ENCODE measurements around the gene CACFD1. TPM values are rescaled to one million over a fixed set of nuclear protein-coding genes. Genes with fewer than 3 reads are reported as not detected.
A peak's percentile ranks its signal among the peaks of the same experiment; 100 is the strongest.

Gene CACFD1
- total and polyA plus RNA-seq, 2 of the 13 experiments (the other 11 are each of a cell fraction or from before 2014, with no cell fraction given), result 13.8 to 14.6 TPM

DNA sequence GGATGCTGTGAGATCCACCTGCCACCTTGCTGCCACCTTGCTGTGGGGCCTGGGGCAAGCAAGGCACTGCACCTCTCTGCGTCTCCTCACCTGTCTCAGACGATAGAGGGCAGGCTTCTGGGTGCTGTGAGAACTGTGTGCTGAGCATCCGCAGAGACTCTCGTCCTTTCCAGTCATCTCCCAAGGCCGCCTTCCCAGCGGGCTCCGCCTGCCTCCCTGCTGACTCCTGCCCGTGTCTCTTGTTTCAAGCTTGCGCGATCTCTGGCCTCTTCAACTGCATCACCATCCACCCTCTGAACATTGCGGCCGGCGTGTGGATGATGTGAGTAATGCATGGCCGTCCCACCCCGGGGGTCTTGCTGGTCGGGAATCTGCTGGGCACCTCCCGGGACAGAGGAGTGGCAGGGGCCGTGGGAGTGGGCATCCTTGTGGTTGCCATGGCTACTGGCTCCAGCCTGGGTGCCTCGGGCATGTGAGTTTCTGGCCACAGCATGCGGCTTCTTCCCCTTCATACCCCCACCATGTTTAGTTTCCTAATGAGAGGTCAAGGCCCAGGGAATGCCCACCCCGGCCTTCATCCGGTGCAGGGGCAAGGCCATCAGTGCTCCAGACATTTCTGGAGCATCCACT lies 3.6 kb downstream of the CACFD1 start:
- H2AFZ ChIP-seq (ENCODE audit: low read length), result no peak overlapping the region
- ChIA-PET CTCF (ENCODE audit: low intra/inter-chr PET ratio, low total read pairs) (no interaction called here), POLR2A (interaction anchor here (1.6 to 2.2 kb wide), 2 partner anchors 15 to 88 kb away, joined by 3 to 6 read pairs; partner anchors contain the start of gene SLC2A6)
- no peaks in the 10 kb centered on the region; the same call in 1 of the 2 replicates for H4K20me1 ChIP-seq (ENCODE audit: insufficient read depth, low read length)
- H3K4me3 ChIP-seq (replicated peaks in 1 of 3; ENCODE audit: insufficient read depth in 1 of 3, low read depth in 2 of 3, low read length in 3 of 3), result no peak overlapping the region
- 95% methylated on average over 17 of the region's 22 CpGs for WGBS (ENCODE audit: low lambda C conversion rate)
- intact Hi-C loops (cut with micrococcal nuclease; ENCODE audit: unreplicated experiment), result no loop called here
- in situ Hi-C loops (cut with HindIII; ENCODE audit: extremely low pct_ligation_motif_present, low pct_unique_long_range_greater_than_20kb), result no loop called here
- no peak overlapping the region for H3K4me2 ChIP-seq (ENCODE audit: low read depth, low read length)
- no peak for DNase-seq (ENCODE audit: low spot score)
- no peak overlapping the region for H3K9ac ChIP-seq (ENCODE audit: insufficient read depth, low read depth, low read length)
- H3K9me3 ChIP-seq (ENCODE audit: low read length), result no peaks in the 10 kb centered on the region
- no TSS peak for BruUV-seq (replicated peaks)
- H3K27ac ChIP-seq (ENCODE audit: extremely low read length, insufficient read depth, low read length), result no peak overlapping the region
- H3K4me1 ChIP-seq (ENCODE audit: insufficient read depth, low read length), result peaks cover 32% of the 10 kb centered on the region
- no peak for FAIRE-seq
- no peak for ATAC-seq
- H3K27me3 ChIP-seq (ENCODE audit: control insufficient read depth in 1 of 2, insufficient read depth in 2 of 2, low read length in 2 of 2), result no peaks in the 10 kb centered on the region; a peak in 1 of 5 replicates
- peaks cover 6 to 14% of the 10 kb centered on the region in 2 experiments; a peak in 3 of 5 replicates for H3K36me3 ChIP-seq (replicated peaks in 1 of 2; ENCODE audit: control insufficient read depth in 1 of 2, insufficient read depth in 2 of 2, low read length in 2 of 2)
- H3K79me2 ChIP-seq (ENCODE audit: insufficient read depth, low read length), result peaks cover 14% of the 10 kb centered on the region
- TF ChIP-seq THAP11 (CRISPR knock-in tag; IDR thresholded peaks at IDR 0.05) (no peak), STAG1 (CRISPR knock-in tag; IDR thresholded peaks at IDR 0.05) (peak; percentile 27; the same call in 1 of the 2 replicates), TCF12 (IDR thresholded peaks at IDR 0.05) (no peak), TCF12 (CRISPR knock-in tag; IDR thresholded peaks at IDR 0.05) (no peak), FOSL1 (CRISPR knock-in tag; IDR thresholded peaks at IDR 0.05; ENCODE audit: borderline replicate concordance) (no peak), ZFP36L2 (CRISPR knock-in tag; IDR thresholded peaks at IDR 0.05) (no peak), LCORL (IDR thresholded peaks at IDR 0.05) (no peak), LCORL (CRISPR knock-in tag; IDR thresholded peaks at IDR 0.05) (no peak), PITX1 (CRISPR knock-in tag; IDR thresholded peaks at IDR 0.05) (no peak), POGZ (CRISPR knock-in tag; IDR thresholded peaks at IDR 0.05) (no peak), XRCC5 (optimal IDR thresholded peaks at IDR 0.05; ENCODE audit: low read length) (peak; percentile 23), NRL (CRISPR knock-in tag; IDR thresholded peaks at IDR 0.05; ENCODE audit: borderline replicate concordance) (no peak), ZNF234 (CRISPR knock-in tag; conservative IDR thresholded peaks at IDR 0.05) (no peak), RORA (CRISPR knock-in tag; IDR thresholded peaks at IDR 0.05) (no peak), JARID2 (CRISPR knock-in tag; IDR thresholded peaks at IDR 0.05; ENCODE audit: insufficient replicate concordance) (no peak), ETV5 (CRISPR knock-in tag; IDR thresholded peaks at IDR 0.05; ENCODE audit: borderline replicate concordance) (no peak), ZFP36L1 (CRISPR knock-in tag; IDR thresholded peaks at IDR 0.05) (no peak), FOSL2 (CRISPR knock-in tag; IDR thresholded peaks at IDR 0.05) (no peak), SNAPC2 (CRISPR knock-in tag; IDR thresholded peaks at IDR 0.05) (no peak), ZNF761 (CRISPR knock-in tag; conservative IDR thresholded peaks at IDR 0.05) (no peak), ZNF678 (CRISPR knock-in tag; IDR thresholded peaks at IDR 0.05) (no peak), MAFG (CRISPR knock-in tag; IDR thresholded peaks at IDR 0.05) (no peak)
- TF ChIP-seq, protein P1, sequence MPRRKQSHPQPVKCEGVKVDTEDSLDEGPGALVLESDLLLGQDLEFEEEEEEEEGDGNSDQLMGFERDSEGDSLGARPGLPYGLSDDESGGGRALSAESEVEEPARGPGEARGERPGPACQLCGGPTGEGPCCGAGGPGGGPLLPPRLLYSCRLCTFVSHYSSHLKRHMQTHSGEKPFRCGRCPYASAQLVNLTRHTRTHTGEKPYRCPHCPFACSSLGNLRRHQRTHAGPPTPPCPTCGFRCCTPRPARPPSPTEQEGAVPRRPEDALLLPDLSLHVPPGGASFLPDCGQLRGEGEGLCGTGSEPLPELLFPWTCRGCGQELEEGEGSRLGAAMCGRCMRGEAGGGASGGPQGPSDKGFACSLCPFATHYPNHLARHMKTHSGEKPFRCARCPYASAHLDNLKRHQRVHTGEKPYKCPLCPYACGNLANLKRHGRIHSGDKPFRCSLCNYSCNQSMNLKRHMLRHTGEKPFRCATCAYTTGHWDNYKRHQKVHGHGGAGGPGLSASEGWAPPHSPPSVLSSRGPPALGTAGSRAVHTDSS (CRISPR knock-in tag; conservative IDR thresholded peaks at IDR 0.05), result no peak
- TF ChIP-seq, protein P2, sequence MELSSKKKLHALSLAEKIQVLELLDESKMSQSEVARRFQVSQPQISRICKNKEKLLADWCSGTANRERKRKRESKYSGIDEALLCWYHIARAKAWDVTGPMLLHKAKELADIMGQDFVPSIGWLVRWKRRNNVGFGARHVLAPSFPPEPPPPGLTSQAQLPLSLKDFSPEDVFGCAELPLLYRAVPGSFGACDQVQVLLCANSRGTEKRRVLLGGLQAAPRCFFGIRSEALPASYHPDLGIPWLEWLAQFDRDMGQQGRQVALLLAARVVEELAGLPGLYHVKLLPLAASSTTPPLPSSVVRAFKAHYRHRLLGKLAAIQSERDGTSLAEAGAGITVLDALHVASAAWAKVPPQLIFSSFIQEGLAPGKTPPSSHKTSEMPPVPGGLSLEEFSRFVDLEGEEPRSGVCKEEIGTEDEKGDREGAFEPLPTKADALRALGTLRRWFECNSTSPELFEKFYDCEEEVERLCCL (CRISPR knock-in tag; IDR thresholded peaks at IDR 0.05; ENCODE audit: borderline replicate concordance), result no peak

All from HepG2 (cell line).